Measurements from ENCODE around the gene DYRK1B.
"Not testable (repeated sequence)": the region's sequence is repeated elsewhere in the genome, so short reads cannot be mapped to it uniquely, and the experiment has no call there.

The DYRK1B gene

DNA sequence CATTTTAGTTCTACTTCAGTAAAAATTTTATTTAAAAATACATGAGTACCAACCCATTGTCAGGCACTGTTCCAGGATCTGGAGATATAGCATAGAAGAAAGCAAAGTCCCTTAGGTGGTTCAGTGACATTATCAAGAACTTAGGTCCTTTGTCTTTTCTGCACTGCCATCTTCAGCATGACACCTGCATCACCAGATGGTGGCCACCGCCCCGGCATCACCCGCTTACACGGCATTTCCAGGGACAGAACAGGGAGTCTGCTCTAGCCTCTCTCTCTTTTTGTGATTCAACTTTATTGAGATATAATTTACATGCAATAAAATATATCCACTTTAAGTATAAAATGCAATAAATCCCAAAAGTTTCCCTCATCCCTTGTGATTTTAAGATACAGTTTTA lies 23.5 kb downstream of the DYRK1B start:
- no peak for DNase-seq (ENCODE audit: low read depth in 2 of 2)

DNA sequence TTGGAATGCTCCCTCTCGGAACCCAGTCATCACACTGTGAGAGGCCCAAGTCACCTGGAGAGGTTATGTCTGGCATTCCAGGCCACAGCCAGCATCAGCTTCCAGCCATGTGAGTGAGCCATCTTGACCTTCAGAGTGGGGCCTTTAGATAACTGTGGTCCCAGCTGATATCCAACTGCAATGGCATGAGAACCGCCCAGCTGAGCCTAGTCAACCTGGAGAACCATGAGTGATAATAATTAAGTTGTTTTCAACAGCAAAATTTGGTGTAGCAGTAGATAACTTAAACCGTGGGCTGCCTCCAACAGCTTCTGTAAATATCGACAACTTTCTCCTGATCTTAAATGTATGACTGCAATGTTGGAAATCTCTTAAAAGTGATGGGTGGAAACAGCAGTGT lies 24.6 kb downstream of the DYRK1B start:
- no peak for DNase-seq (ENCODE audit: low read depth in 2 of 2)

GRCh38 chr19:39808688-39809087 lies 25.3 kb downstream of the DYRK1B start:
- DNase-seq (ENCODE audit: low read depth in 2 of 2) = not testable (repeated sequence)

GRCh38 chr19:39807846-39808364 lies 26.1 kb downstream of the DYRK1B start:
- no peak for DNase-seq (ENCODE audit: low read depth in 2 of 2)

- DNase-seq (ENCODE audit: low read depth in 2 of 2) = no peak
Observed at GRCh38 chr19:39805104-39805503, 28.9 kb downstream of the DYRK1B start.

DNA sequence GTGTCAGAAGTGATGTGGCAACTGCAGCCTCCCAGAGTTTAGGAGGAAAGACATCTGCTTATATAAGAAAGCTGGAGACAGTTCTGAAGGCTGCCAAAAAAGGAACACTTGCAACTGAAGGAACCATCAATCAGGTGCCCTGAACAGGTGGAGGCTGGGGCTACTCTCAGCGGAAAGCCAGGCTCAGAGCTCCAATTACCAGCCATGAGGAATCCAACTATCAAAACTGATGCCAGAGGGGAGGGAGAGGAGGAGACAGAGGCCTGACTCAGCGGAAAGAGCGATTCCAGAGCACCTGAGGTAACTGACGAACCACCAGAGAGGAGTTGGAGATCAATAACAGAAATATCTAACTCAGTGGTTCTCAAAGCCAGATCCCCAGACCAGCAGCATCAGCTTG lies 31.0 kb downstream of the DYRK1B start:
- no peak for DNase-seq (ENCODE audit: low read depth in 2 of 2)

- no peak for DNase-seq (ENCODE audit: low read depth in 2 of 2)
Observed at GRCh38 chr19:39797083-39797482, 36.9 kb downstream of the DYRK1B start.

- DNase-seq (ENCODE audit: low read depth in 2 of 2) = no peak
Observed at GRCh38 chr19:39796000-39796498, 37.9 kb downstream of the DYRK1B start.

DNA sequence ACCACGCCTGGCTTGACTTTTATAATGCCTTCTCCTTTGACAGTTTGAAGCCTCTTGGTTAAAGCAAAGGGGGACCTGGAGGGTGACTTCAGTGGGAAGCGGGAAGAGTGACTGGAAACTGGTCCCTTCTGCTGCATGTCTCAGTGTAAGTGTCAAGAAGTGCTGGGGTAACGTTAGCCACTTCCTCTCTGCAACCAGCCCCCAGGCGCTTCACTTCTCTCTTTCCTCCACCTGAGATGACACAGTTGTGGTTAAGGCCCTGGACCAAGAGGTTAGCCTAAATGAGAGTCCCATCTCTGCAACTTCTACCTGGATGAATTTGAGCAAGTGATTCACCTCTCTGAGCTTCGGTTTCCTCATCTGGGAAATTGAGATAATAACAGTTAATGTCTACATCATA lies 39.0 kb downstream of the DYRK1B start:
- DNase-seq (ENCODE audit: low read depth in 2 of 2) = no peak

GRCh38 chr19:39792999-39793546 lies 40.9 kb downstream of the DYRK1B start:
- DNase-seq (ENCODE audit: low read depth in 2 of 2) = peak; percentile 30 to 42

DNA sequence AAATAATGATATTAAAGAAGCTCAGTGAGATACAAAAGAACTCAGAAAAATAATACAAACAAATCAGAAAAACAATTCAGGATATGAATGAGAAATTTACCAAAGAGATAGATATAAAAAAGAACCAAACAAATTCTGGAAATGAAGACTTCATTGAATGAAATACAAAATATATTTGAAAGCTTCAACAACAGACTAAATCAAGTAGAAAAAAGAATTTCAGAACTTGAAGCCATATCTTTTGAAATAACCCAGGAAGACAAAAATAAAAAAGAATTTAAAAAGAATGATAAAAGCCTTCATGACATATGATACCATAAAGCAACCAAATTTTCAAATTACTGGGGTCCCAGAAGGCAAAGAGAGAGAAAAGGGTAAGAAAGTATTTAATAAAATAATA lies 45.7 kb downstream of the DYRK1B start:
- no peak for DNase-seq (ENCODE audit: low read depth in 2 of 2)

- no peak for DNase-seq (ENCODE audit: low read depth in 2 of 2)
Observed at GRCh38 chr19:39780894-39781293, 53.1 kb downstream of the DYRK1B start.

DNA sequence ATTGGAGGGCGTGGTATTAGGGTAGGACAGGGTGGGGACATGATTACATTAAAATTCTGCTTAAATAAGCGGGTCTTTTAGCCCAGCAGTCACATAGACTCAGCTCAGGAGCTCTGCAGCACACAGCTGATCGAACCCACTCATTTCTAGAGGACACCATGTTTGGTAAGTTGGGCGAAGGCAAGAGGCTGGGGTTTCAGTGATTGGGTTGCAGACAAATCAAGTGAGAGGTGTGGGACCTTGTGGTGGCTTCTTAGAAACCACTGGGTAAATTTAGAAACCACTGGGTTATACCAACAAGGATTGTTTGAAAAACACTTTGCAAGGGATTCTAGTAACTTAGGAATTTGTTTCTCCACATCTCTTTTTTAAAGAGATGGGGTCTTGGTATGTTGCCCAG lies 55.2 kb downstream of the DYRK1B start, which contains the start of gene LEUTX:
TSS of gene LEUTX (plus strand) at position 92 of the 400 bp plus-strand sequence. CDS start at position 159, 67 bp downstream.
- no peak for DNase-seq (ENCODE audit: low read depth in 2 of 2)

All from stimulated activated CD8-positive, alpha-beta memory T cell treated with anti-CD3 and anti-CD28 coated beads, Interleukin-15, amount 100 ng/mL, for 4 hours (primary cell).